Prostate gland (tissue), 2 donors: ENCODE results near the gene SULT4A1. TPM values are rescaled to one million over a fixed set of nuclear protein-coding genes. Genes with fewer than 3 reads are reported as not detected.
"Not testable (repeated sequence)": the region's sequence is repeated elsewhere in the genome, so short reads cannot be mapped to it uniquely, and the experiment has no call there.

Experiments
- DNase-seq: peaks from one replicate; pipeline ENCODE4 v3.0.0-alpha.2; 2019; ENCODE audit warnings: low spot score
- H3K27ac ChIP-seq, 2 donors: fragments of 200-600 bp; sonication (generic); 2 replicates each; pipeline ENCODE4 v1.5.1; 2017 to 2019
- H3K27me3 ChIP-seq: fragments of 200-600 bp; sonication (generic); replicated peaks from 2 replicates; pipeline ENCODE4 v1.5.1; 2019; ENCODE audit not compliant: insufficient read depth
- H3K36me3 ChIP-seq, 2 donors: fragments of 200-600 bp; sonication (generic); 1 replicate in 1 of 2; 2 replicates in 1 of 2; pipeline versions ENCODE4 v1.5.1 to v1.8.1; 2017 to 2019
- H3K4me1 ChIP-seq: fragments of 200-600 bp; sonication (generic); replicated peaks from 2 replicates; pipeline ENCODE4 v1.5.1; 2019
- H3K4me3 ChIP-seq, 2 donors: fragments of 200-600 bp; sonication (generic); 2 replicates each; pipeline ENCODE4 v1.5.1; 2017 to 2019
- H3K9me3 ChIP-seq: fragments of 200-600 bp; sonication (generic); 2 replicates; pipeline ENCODE4 v1.5.1; 2017
- CTCF ChIP-seq, 4 experiments: fragments of 200-600 bp in 2 of 4; fragments of 450-650 bp in 2 of 4; sonication (generic) in 2 of 4; IDR thresholded peaks; 1 replicate in 3 of 4; 2 replicates in 1 of 4; pipeline ENCODE4 v1.5.1; 2016 to 2019; ENCODE audit warnings: antibody characterized with exemption in 4 of 4, mild to moderate bottlenecking in 2 of 4, moderate library complexity in 2 of 4
- POLR2A ChIP-seq: fragments of 450-650 bp; IDR thresholded peaks from one replicate; pipeline ENCODE4 v1.6.1; 2016; ENCODE audit warnings: antibody characterized with exemption, mild to moderate bottlenecking
- POLR2AphosphoS5 ChIP-seq: sonication (generic); formaldehyde crosslinking; IDR thresholded peaks from one replicate; pipeline ENCODE4 v1.6.1; 2017; ENCODE audit warnings: antibody characterized with exemption
- WGBS: methylation state at CpG from one replicate; pipeline ENCODE4 v1.1.5; 2018; 5-methylcytosine and 5-hydroxymethylcytosine counted together
- intact Hi-C: fragments of 100-400 bp; cut with DNase I; formaldehyde crosslinking; loops from one replicate; pipeline ENCODE4 v1.14.2; 2022
- total RNA-seq, 2 donors: library from RNA; depleted of rRNA; stranded (reverse); fragments of >200 nt; gene quantifications; one replicate each; pipeline ENCODE4 v1.1.0, GENCODE V29; 2016

Gene SULT4A1
- total RNA-seq, 2 donors from 2014 or later, result 0.14 to 3.3 TPM

- no peak for DNase-seq
- no peaks in the 10 kb centered on the region for H3K9me3 ChIP-seq
- no peaks in the 10 kb centered on the region for H3K4me1 ChIP-seq
- intact Hi-C loops, result no loop called here
- H3K4me3 ChIP-seq, result no peak overlapping the region
- H3K27me3 ChIP-seq, result no peaks in the 10 kb centered on the region
- H3K27ac ChIP-seq, result no peak overlapping the region
- TF ChIP-seq CTCF (IDR thresholded peaks at IDR 0.05), result no peak
- no peak for TF ChIP-seq POLR2A
- TF ChIP-seq POLR2AphosphoS5, result no peak
- no peaks in the 10 kb centered on the region for H3K36me3 ChIP-seq
- WGBS, result 37% methylated on average over 12 of the region's 12 CpGs
These were observed 15.9 kb upstream of the SULT4A1 start for GRCh38 chr22:43878079-43878795.

GRCh38 chr22:43876866-43877509, 14.7 kb upstream of the SULT4A1 start:
- H3K27me3 ChIP-seq, result no peaks in the 10 kb centered on the region
- H3K27ac ChIP-seq, result no peak overlapping the region
- no peaks in the 10 kb centered on the region for H3K9me3 ChIP-seq

DNA sequence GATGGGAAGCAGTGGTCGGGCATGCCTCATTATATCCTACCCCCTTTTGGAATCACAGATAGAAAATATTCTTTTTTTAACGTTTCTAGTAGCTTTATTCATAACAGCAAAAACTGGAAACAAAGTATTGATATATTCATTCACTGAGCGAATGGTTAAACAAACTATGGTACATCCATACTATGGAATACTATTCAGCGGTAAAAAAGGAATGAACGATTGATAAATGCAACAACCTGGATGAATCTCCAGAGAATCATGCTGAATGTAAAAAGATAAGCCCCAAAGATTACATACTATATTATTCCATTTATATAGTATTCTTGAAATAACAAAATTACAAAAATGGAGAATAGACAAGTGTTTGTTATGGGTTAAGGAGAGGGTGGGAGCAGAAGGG, 7.5 kb upstream of the SULT4A1 start:
- Histone ChIP-seq H3K27ac (no peak overlapping the region), H3K27me3 (peaks cover 3% of the 10 kb centered on the region), H3K4me1 (no peaks in the 10 kb centered on the region), H3K36me3 (no peaks in the 10 kb centered on the region), H3K4me3 (no peak overlapping the region), H3K9me3 (no peaks in the 10 kb centered on the region)
- TF ChIP-seq POLR2A, result no peak
- TF ChIP-seq POLR2AphosphoS5, result no peak
- TF ChIP-seq CTCF (IDR thresholded peaks at IDR 0.05), result no peak
- intact Hi-C loops, result no loop called here
- no peak for DNase-seq
- 92% methylated on average over 5 of the region's 5 CpGs for WGBS

More at GRCh38 chr22:43876866-43877509, 14.7 kb upstream of the SULT4A1 start:
- 72% methylated on average over 5 of the region's 5 CpGs for WGBS
- Histone ChIP-seq H3K4me1 (no peaks in the 10 kb centered on the region), H3K36me3 (no peaks in the 10 kb centered on the region), H3K4me3 (no peak overlapping the region)
- intact Hi-C loops, result no loop called here
- no peak for DNase-seq
- TF ChIP-seq POLR2AphosphoS5 (no peak), CTCF (IDR thresholded peaks at IDR 0.05) (no peak), POLR2A (no peak)

DNA sequence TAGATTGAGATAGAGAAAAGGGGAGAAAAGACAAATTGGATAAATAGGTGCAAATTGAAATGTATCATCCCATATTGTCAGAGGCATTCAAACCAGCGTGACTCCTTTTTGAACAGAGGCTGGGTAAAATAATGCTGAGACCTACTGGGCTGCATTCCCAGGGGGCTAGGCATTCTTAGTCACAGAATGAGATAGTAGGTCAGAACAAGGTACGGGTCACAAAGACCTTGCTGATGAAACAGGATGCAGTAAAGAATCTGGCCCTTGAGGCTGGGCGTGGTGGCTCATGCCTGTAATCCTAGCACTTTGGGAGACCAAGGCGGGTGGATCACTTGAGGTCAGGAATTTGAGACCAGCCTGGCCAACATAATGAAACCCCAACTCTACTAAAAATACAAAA, 6.7 kb upstream of the SULT4A1 start:
- intact Hi-C loops, H3K36me3 ChIP-seq, H3K27me3 ChIP-seq, H3K4me3 ChIP-seq, H3K27ac ChIP-seq, H3K9me3 ChIP-seq, H3K4me1 ChIP-seq, DNase-seq: not testable (repeated sequence)
- WGBS, result 81% methylated on average over 4 of the region's 4 CpGs

DNA sequence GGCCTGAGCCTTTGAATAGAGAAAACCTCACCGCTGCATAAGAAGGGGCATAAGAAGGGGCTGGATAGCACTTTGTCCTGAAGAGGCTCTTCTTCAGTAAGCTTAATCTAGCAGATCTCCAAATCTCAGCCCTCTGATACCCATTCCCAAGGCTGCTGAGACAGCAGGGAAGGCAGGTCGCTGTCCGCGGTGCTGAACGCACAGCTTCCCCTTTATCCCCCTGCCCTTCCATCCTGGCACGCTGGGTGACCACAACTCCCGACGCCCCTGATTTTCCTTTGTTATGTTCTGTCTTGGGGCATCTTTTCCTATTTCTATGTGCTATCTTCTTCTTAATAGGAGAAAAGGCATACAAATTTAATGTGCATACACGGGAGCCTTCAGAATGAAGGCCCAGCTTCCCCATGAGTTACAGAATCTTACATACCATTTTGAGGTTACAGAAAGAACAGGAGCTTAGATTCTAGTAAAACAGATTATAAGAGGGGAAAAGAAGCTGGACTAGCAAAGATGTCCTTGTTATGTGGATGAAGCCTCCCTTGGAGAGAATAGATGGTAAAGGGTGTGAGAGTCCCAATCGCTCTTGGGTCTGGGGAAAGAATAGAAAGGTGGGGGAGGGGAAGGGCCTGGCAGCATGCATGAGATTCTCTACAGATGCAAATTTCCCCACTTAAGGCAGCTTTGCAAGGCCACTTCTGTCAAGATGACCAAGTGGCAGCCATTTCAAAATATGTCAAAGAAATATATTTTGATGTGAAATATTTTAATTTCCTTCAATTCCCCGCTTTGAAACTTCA, 5.7 kb upstream of the SULT4A1 start:
- 11% methylated on average over 11 of the region's 11 CpGs for WGBS
- peak; percentile 21 for DNase-seq
- Histone ChIP-seq H3K9me3 (no peaks in the 10 kb centered on the region), H3K4me1 (no peaks in the 10 kb centered on the region), H3K27me3 (peaks cover 11% of the 10 kb centered on the region), H3K36me3 (no peaks in the 10 kb centered on the region), H3K27ac (no peak overlapping the region), H3K4me3 (no peak overlapping the region)
- intact Hi-C loops, result no loop called here
- TF ChIP-seq CTCF (IDR thresholded peaks at IDR 0.05) (no peak), POLR2A (no peak), POLR2AphosphoS5 (no peak)
